NT2/D1 (cell line): ENCODE data around the gene RNF130.

Source experiments
- SUZ12 ChIP-seq: IDR thresholded peaks from 2 replicates; pipeline ENCODE4 v1.6.1; 2011; ENCODE audit not compliant: insufficient read length, insufficient read depth; ENCODE audit errors: extremely low read depth
- YY1 ChIP-seq: IDR thresholded peaks from 2 replicates; pipeline ENCODE4 v1.6.1; 2011; ENCODE audit not compliant: insufficient read length, insufficient read depth
- ZNF274 ChIP-seq: IDR thresholded peaks from 2 replicates; pipeline ENCODE4 v1.6.1; 2011; ENCODE audit warnings: mild to moderate bottlenecking, low read depth, low read length

DNA sequence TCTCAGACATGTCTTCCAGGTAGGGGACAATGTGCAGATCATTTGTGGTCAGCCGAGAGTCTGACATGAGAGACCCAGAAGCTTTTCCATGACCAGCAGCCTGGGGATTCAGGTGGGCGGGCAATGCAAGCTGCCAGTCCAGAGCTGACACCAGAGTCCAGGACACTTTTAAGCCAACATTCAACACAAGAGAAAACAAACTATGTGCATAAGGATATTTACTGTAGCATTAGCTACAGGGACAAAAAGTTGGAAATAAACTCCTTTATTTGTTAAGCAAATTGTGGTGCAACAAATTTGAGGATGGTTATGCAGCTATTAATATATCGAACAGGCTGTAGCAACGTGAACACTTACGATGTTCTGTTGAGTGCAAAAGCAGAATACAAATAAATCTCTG is 9.9 kb upstream of the RNF130 start:
- TF ChIP-seq YY1 (no peak), SUZ12 (no peak), ZNF274 (no peak)
